ENCODE results near the gene RND2. TPM values are rescaled to one million over a fixed set of nuclear protein-coding genes. Genes with fewer than 3 reads are reported as not detected.

The RND2 gene
- total and polyA plus RNA-seq, 2 of the 13 experiments (the other 11 are each of a cell fraction or from before 2014, with no cell fraction given), result 0.05 to 0.11 TPM

GRCh38 chr17:42980766-42981397, 44.1 kb upstream of the RND2 start (continued):
- TF ChIP-seq NFATC3 (CRISPR knock-in tag; IDR thresholded peaks at IDR 0.05) (peak; percentile 90; the same call in 1 of the 2 replicates), GZF1 (CRISPR knock-in tag; IDR thresholded peaks at IDR 0.05) (peak; percentile 48; the same call in 1 of the 2 replicates), BRCA1 (CRISPR knock-in tag; IDR thresholded peaks at IDR 0.05) (no peak), CSRNP2 (CRISPR knock-in tag; conservative IDR thresholded peaks at IDR 0.05; ENCODE audit: low read depth) (no peak), HMGXB4 (CRISPR knock-in tag; IDR thresholded peaks at IDR 0.05; ENCODE audit: borderline replicate concordance in 1 of 2, low read depth in 1 of 2) (peak; percentile 64 to 75; a peak in 3 of 4 replicates), PLRG1 (conservative IDR thresholded peaks at IDR 0.05) (no peak), ZBTB44 (CRISPR knock-in tag; IDR thresholded peaks at IDR 0.05) (no peak; the same call in 1 of the 2 replicates), USF2 (IDR thresholded peaks at IDR 0.05; ENCODE audit: low read depth, low read length) (no peak), USF2 (CRISPR knock-in tag; IDR thresholded peaks at IDR 0.05; ENCODE audit: borderline replicate concordance) (no peak), JARID2 (CRISPR knock-in tag; IDR thresholded peaks at IDR 0.05; ENCODE audit: insufficient replicate concordance) (no peak), HIC2 (CRISPR knock-in tag; IDR thresholded peaks at IDR 0.05; ENCODE audit: low read depth) (peak; percentile 75; the same call in 1 of the 2 replicates), CREBL2 (CRISPR knock-in tag; IDR thresholded peaks at IDR 0.05; ENCODE audit: borderline replicate concordance) (peak; percentile 94; the same call in 1 of the 2 replicates), ZNF138 (CRISPR knock-in tag; IDR thresholded peaks at IDR 0.05; ENCODE audit: low read depth) (peak; percentile 21; the same call in 1 of the 2 replicates), HNRNPL (IDR thresholded peaks at IDR 0.05; ENCODE audit: low read depth, low read length) (no peak), ZNF776 (CRISPR knock-in tag; IDR thresholded peaks at IDR 0.05) (peak; percentile 56; the same call in 1 of the 2 replicates), ZNF780A (CRISPR knock-in tag; IDR thresholded peaks at IDR 0.05) (no peak), CBX1 (IDR thresholded peaks at IDR 0.05; ENCODE audit: low read depth) (no peak), CREB1 (IDR thresholded peaks at IDR 0.05) (peak; percentile 83), CREB1 (CRISPR knock-in tag; IDR thresholded peaks at IDR 0.05) (0 out of 2 replicates have a peak, but pooled peaks have one; percentile 42), RXRA (CRISPR knock-in tag; IDR thresholded peaks at IDR 0.05) (0 out of 2 replicates have a peak, but pooled peaks have one; percentile 28), HHEX (CRISPR knock-in tag; IDR thresholded peaks at IDR 0.05) (no peak)

Measured in HepG2 (cell line).